Gastrocnemius medialis (tissue), 4 donors: ENCODE measurements around the gene ICA1L. TPM values are rescaled to one million over a fixed set of nuclear protein-coding genes. Genes with fewer than 3 reads are reported as not detected.

Source experiments
- ATAC-seq, 2 donors: fragments of 150-250 bp; one replicate each; pipeline ENCODE4 v1.9.1; 2016
- DNase-seq, 2 donors: peaks; one replicate each; pipeline ENCODE4 v3.0.0-alpha.2; 2019
- H3K27ac ChIP-seq, 4 donors: fragments of 200-600 bp; sonication (generic); 1 replicate in 1 of 4; 2 replicates in 3 of 4; pipeline ENCODE4 v1.5.1; 2016 to 2018; ENCODE audit warnings: mild to moderate bottlenecking in 2 of 4, moderate library complexity in 1 of 4
- H3K27me3 ChIP-seq, 3 donors: fragments of 200-600 bp; sonication (generic) in 2 of 3; 1 replicate in 1 of 3; 2 replicates in 2 of 3; pipeline versions ENCODE4 v1.5.1 to v1.6.0; 2016 to 2019; ENCODE audit warnings: mild to moderate bottlenecking in 1 of 3, moderate library complexity in 1 of 3
- H3K36me3 ChIP-seq, 2 donors: fragments of 200-600 bp; sonication (generic) in 1 of 2; one replicate each; pipeline ENCODE4 v1.5.1; 2017 to 2018
- H3K4me1 ChIP-seq, 2 donors: fragments of 200-600 bp; sonication (generic) in 1 of 2; one replicate each; pipeline ENCODE4 v1.5.1; 2016 to 2017; ENCODE audit warnings: mild to moderate bottlenecking in 2 of 2
- H3K4me3 ChIP-seq, 4 donors: fragments of 200-600 bp; sonication (generic) in 3 of 4; 1 replicate in 1 of 4; 2 replicates in 3 of 4; pipeline ENCODE4 v1.5.1; 2016 to 2019; ENCODE audit warnings: mild to moderate bottlenecking in 2 of 4
- H3K9me3 ChIP-seq, 3 donors: fragments of 200-600 bp; sonication (generic) in 2 of 3; 1 replicate in 1 of 3; 2 replicates in 2 of 3; pipeline ENCODE4 v1.5.1; 2016 to 2019
- POLR2A ChIP-seq, 2 donors: fragments of 450-650 bp; IDR thresholded peaks; one replicate each; pipeline ENCODE4 v1.6.1; 2017; ENCODE audit warnings: antibody characterized with exemption in 2 of 2, mild to moderate bottlenecking in 2 of 2, moderate library complexity in 2 of 2
- in situ Hi-C, 4 donors: fragments of 200-750 bp; cut with MboI; loops; one replicate each; pipeline versions ENCODE4 v1.15.0 to v1.8.0; 2017; ENCODE audit warnings: low sequenced_read_pairs in 4 of 4
- intact Hi-C: fragments of 100-400 bp; cut with DNase I; formaldehyde crosslinking; loops from one replicate; pipeline ENCODE4 v1.15.1; 2023; ENCODE audit warnings: low total_unique reads
- total RNA-seq, 4 donors: library from RNA; depleted of rRNA; stranded (reverse); fragments of >200 nt; gene quantifications; one replicate each; pipeline versions ENCODE4 v1.1.0 to v1.2.3, GENCODE V29; 2016
- TF ChIP-seq, protein P1 (sequence below), 5 experiments: fragments of 450-650 bp in 3 of 5; fragments of 200-600 bp in 2 of 5; sonication (generic) in 2 of 5; IDR thresholded peaks in 4 of 5; conservative IDR thresholded peaks in 1 of 5; 1 replicate in 4 of 5; 2 replicates in 1 of 5; pipeline ENCODE4 v1.5.1; 2016 to 2019; ENCODE audit warnings: antibody characterized with exemption in 5 of 5, mild to moderate bottlenecking in 3 of 5, moderate library complexity in 3 of 5

The ICA1L gene
- total RNA-seq, 4 donors from 2014 or later: 2.6 to 7.4 (median 4.8) TPM

DNA sequence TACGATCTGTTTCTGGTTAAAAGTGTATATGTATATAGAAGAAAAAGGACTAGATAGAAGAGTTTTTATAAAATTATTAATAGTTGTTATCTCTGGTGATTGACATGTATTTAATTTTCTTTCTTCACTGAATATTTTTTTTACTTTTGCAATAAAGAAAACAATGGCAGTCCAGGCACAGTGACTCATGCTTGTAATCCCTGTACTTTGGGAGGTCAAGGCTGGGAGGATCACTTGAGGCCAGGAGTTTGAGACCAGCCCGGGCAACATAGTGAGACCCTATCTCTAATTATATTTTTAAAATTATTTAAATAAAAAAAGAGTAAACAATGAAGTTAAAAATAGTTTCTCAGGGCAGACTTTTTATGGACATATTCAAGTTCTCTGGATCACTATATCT lies 122.1 kb downstream of the ICA1L start:
- H3K36me3 ChIP-seq: peaks cover 0 to under 1% of the 10 kb centered on the region in 2 donors
- in situ Hi-C loops: no loop called here
- H3K27me3 ChIP-seq: no peaks in the 10 kb centered on the region
- ATAC-seq (no peak), DNase-seq (no peak)
- H3K27ac ChIP-seq: no peak overlapping the region
- intact Hi-C loops: no loop called here
- no peak overlapping the region for H3K4me3 ChIP-seq
- H3K9me3 ChIP-seq: no peaks in the 10 kb centered on the region
- no peaks in the 10 kb centered on the region for H3K4me1 ChIP-seq
- TF ChIP-seq POLR2A (IDR thresholded peaks at IDR 0.05): no peak
- TF ChIP-seq, protein P1, sequence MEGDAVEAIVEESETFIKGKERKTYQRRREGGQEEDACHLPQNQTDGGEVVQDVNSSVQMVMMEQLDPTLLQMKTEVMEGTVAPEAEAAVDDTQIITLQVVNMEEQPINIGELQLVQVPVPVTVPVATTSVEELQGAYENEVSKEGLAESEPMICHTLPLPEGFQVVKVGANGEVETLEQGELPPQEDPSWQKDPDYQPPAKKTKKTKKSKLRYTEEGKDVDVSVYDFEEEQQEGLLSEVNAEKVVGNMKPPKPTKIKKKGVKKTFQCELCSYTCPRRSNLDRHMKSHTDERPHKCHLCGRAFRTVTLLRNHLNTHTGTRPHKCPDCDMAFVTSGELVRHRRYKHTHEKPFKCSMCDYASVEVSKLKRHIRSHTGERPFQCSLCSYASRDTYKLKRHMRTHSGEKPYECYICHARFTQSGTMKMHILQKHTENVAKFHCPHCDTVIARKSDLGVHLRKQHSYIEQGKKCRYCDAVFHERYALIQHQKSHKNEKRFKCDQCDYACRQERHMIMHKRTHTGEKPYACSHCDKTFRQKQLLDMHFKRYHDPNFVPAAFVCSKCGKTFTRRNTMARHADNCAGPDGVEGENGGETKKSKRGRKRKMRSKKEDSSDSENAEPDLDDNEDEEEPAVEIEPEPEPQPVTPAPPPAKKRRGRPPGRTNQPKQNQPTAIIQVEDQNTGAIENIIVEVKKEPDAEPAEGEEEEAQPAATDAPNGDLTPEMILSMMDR (IDR thresholded peaks at IDR 0.05 in 4 of 5, conservative IDR thresholded peaks at IDR 0.05 in 1 of 5): no peak

DNA sequence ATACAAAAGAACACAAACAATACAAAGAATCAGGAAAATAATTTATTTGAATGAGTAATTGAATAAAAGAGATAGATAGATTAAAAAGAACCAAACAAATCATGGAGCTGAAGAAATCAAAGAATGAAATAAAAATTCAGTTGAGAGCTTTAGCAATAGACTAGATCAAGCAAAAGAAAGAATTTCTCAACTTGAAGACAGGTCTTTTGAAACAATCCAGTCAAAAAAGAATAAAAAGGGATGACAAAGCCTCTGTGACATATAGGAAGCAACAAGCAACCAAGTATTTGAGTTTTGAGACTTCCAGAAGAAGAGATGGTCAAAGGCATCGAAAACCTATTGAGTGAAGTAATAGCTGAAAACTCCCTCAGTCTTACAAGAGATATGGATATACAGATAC lies 128.0 kb downstream of the ICA1L start:
- no peak for DNase-seq
- no peak for TF ChIP-seq POLR2A (IDR thresholded peaks at IDR 0.05)
- TF ChIP-seq, protein P1 (IDR thresholded peaks at IDR 0.05 in 4 of 5, conservative IDR thresholded peaks at IDR 0.05 in 1 of 5): no peak
- ATAC-seq: no peak
- H3K4me1 ChIP-seq: no peaks in the 10 kb centered on the region
- intact Hi-C loops: no loop called here
- H3K9me3 ChIP-seq: peaks cover 0 to 9% (median 0%) of the 10 kb centered on the region in 3 donors
- in situ Hi-C loops: no loop called here
- peaks cover 0 to 17% of the 10 kb centered on the region in 2 donors for H3K36me3 ChIP-seq
- H3K4me3 ChIP-seq: no peak overlapping the region
- H3K27ac ChIP-seq: no peak overlapping the region
- H3K27me3 ChIP-seq: no peaks in the 10 kb centered on the region

DNA sequence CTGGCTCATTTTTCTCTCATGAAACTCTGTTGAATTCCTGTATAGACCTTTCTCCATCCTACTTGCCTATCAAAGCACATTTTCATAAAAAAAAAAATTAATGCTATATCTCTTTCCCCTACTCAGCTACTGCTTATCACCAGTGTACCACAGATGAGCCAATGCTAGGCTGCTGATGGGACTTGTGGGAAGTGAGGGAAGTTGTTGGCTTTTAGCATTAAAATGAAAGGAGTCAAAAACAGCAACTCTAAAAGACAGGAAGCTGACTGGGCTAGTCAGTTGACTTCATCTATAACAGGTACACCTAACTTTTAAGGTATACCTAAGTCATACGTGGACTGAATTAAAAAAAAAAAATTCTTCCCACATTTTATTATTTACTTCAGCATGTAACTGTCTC lies 134.7 kb downstream of the ICA1L start:
- Histone ChIP-seq H3K27ac (no peak overlapping the region), H3K27me3 (no peaks in the 10 kb centered on the region), H3K4me3 (no peak overlapping the region), H3K4me1 (no peaks in the 10 kb centered on the region), H3K36me3 (peaks cover 0 to 8% of the 10 kb centered on the region in 2 donors), H3K9me3 (no peaks in the 10 kb centered on the region)
- intact Hi-C loops: no loop called here
- DNase-seq: no peak
- no peak for ATAC-seq
- in situ Hi-C loops: no loop called here
- TF ChIP-seq, protein P1 (IDR thresholded peaks at IDR 0.05 in 4 of 5, conservative IDR thresholded peaks at IDR 0.05 in 1 of 5): no peak
- no peak for TF ChIP-seq POLR2A (IDR thresholded peaks at IDR 0.05)

DNA sequence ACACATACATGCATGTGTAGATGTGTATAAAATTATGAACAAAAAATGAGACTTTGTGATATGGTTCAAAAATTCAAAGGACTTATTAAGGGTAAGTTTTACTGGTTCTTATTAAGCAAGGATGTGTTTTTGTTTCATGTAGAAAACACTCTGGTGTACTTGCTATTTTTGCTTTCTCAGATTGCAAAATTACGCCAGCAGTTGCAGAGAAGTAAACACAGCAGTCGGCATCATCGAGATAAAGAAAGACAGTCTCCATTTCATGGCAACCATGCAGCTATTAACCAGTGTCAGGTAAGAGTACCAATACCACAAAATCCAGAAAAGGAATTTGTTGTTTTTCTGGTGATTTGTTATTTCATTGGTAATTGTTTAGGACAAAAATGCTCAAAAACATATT lies 145.5 kb downstream of the ICA1L start:
- H3K9me3 ChIP-seq: no peaks in the 10 kb centered on the region
- intact Hi-C loops: loop anchor here (5.0 kb wide), 2 partner anchors 89 to 139 kb away; no protein-coding TSS in a partner anchor
- ATAC-seq (peak; percentile 74 to 77), DNase-seq (no peak)
- H3K4me3 ChIP-seq: peak overlapping the region in 2 of 4 donors; percentile 18 to 30
- no peaks in the 10 kb centered on the region for H3K36me3 ChIP-seq
- no peaks in the 10 kb centered on the region for H3K27me3 ChIP-seq
- TF ChIP-seq POLR2A (IDR thresholded peaks at IDR 0.05): peak in 1 of 2 donors; percentile 38
- TF ChIP-seq, protein P1 (IDR thresholded peaks at IDR 0.05 in 4 of 5, conservative IDR thresholded peaks at IDR 0.05 in 1 of 5): no peak
- peaks cover 0 to 6% of the 10 kb centered on the region in 2 donors for H3K4me1 ChIP-seq
- peak overlapping the region in 1 of 4 donors; percentile 63 for H3K27ac ChIP-seq
- in situ Hi-C loops: no loop called here

DNA sequence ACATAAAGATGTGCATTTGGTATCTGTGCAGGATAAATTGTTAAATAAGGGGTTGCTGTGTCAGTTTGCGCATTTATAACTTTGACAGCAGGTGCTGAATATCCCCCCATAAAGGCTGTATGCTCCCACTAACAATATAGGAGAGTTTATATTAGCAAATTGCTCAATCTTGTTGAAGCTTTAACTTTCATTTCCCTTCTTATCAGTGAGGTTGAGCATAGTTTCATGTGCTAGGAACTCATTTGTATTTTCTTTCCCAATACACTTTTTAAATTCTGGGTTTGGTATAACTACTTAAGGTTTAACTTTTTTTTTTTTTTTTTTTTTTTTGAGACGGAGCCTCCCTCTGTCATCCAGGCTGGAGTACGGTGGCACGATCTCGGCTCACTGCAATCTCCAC lies 147.8 kb downstream of the ICA1L start:
- no peak overlapping the region for H3K4me3 ChIP-seq
- H3K4me1 ChIP-seq: peaks cover 0 to 6% of the 10 kb centered on the region in 2 donors
- no peaks in the 10 kb centered on the region for H3K9me3 ChIP-seq
- no peaks in the 10 kb centered on the region for H3K36me3 ChIP-seq
- no peak overlapping the region for H3K27ac ChIP-seq
- intact Hi-C loops: no loop called here
- in situ Hi-C loops: no loop called here
- ATAC-seq: no peak
- TF ChIP-seq, protein P1 (IDR thresholded peaks at IDR 0.05 in 4 of 5, conservative IDR thresholded peaks at IDR 0.05 in 1 of 5): no peak
- TF ChIP-seq POLR2A (IDR thresholded peaks at IDR 0.05): no peak
- DNase-seq: no peak
- H3K27me3 ChIP-seq: no peaks in the 10 kb centered on the region
